ENCODE data around the gene KLF12. TPM values are rescaled to one million over a fixed set of nuclear protein-coding genes. Genes with fewer than 3 reads are reported as not detected.

The KLF12 gene
- total RNA-seq = 14.0 TPM
- long read RNA-seq, partial matches to known transcripts = 0 of 7 reads
- long read RNA-seq, other reads (novel, unspliced or antisense) = 7 of 7 reads

DNA sequence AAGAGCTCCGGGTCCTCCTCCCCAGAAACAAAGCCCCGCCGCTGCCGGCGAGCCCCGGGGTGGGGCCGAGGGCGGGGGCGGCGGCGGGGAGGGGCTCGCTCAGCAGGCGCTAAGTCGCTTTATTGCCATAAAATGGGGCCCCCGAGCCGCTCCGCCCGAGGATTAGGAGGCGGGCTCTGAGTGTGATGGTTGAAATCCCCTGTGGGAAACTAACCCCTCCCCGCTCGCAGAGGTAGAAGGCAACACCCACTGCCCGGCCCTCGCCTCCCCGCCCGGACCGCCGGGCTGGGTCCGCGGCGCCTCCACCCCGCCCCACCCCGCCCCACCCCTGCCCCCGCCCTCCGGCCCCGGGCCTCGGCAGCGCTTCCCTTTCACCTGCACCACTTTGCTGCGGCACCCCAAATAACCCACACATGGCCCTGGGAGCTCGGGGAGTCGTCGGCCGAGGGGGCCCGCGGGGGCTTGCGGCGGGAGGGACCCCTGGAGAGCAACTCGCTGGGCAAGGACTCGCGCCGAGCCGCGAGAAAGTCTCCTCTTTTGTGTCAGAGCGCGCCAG, at the start of gene KLF12:
Gene KLF12, minus strand, starts transcription at position 184 of the 556 bp plus-strand sequence.
- DNase-seq (peak; percentile 91), ATAC-seq (ENCODE audit: poor library complexity) (peak; percentile 84)
- intact Hi-C loops (cut with DNase I) = loop anchor here (10.0 kb wide), 2 partner anchors 179 to 299 kb away; no protein-coding TSS in a partner anchor

GRCh38 chr13:74182491-74182890, 48.3 kb upstream of the KLF12 start:
- no peak for DNase-seq
- ATAC-seq (ENCODE audit: poor library complexity) = no peak
- intact Hi-C loops (cut with DNase I) = no loop called here

DNA sequence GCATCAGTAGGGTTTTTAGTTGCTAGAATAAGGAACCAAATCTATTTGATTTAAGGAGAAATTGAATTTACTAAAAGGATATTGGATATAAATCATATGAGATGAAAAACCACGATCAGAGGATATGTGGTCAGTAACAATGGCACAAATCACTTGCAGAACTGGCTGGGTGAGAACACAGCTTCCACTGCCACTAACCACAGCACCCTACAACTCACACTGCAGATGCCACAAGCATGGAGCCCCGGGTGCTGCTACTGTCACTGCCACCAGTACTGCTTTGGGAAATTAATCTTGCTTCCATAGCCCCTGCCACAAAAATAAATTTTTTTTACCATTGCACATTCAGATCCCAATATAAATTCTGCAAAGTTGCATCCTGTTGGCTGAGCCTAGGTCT, 40.6 kb upstream of the KLF12 start:
- DNase-seq = no peak
- intact Hi-C loops (cut with DNase I) = no loop called here
- no peak for ATAC-seq (ENCODE audit: poor library complexity)

DNA sequence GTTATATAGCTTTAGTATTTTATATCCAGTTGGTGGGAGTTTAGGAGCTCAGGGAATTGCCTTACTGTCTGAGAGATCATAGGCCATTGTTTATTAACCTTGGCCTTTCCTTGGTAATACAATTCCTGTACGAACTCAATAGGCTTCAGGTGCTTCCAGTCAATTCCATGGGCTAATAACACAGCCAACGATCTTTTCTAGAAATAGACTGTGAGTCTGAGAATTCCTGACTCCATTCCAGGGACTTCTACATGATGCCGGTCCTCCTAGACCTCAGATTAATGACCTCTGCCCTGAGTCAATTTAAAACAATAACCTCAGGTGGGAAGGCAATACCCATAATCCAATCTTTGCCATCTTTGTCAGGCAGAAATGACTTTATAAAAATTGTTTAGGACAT, 39.6 kb upstream of the KLF12 start:
- ATAC-seq (ENCODE audit: poor library complexity) (no peak), DNase-seq (no peak)
- intact Hi-C loops (cut with DNase I) = no loop called here

DNA sequence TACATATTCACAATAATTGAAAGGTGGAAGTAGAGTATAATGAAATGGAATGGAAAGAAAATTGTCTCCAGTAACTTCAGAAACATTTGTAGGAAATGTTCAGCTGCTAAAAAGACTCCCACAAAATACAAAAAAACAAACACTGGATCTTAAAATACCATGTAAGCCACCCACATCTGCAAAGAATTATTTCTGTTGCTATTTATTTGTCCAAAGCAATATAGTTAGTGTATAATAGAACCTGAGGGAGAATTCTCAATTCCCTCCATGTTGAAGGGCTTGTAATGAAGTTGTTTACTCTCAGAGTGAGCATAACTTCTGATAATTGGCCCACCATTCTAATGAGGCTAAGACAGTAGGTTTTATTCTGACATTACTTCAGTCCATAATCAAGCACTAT, 37.4 kb upstream of the KLF12 start:
- DNase-seq (no peak), ATAC-seq (ENCODE audit: poor library complexity) (no peak)
- intact Hi-C loops (cut with DNase I) = no loop called here

DNA sequence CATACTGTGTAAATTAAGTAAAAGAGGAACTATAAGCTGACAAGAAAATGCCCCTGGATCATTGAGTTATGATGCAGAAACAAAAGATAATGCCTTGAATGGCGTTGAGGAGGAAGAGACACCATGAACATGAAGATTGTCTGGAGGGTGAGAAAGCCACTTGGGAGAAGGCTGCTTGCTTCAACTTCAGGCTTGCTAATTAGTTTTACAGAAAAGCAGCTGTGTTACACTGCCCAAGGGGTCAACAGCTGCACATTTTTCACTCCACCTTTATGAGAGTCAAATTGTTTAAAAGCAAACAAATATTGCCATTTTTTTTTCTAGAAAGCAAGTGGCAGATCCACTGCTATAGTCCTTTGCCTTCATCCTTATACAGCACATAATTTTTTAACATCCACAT, 35.5 kb upstream of the KLF12 start:
- ATAC-seq (ENCODE audit: poor library complexity) (no peak), DNase-seq (no peak)
- intact Hi-C loops (cut with DNase I) = no loop called here

- intact Hi-C loops (cut with DNase I) = no loop called here
- peak; percentile 82 for ATAC-seq (ENCODE audit: poor library complexity)
- DNase-seq = no peak
Observed at GRCh38 chr13:74168263-74168675, 34.1 kb upstream of the KLF12 start.

- no peak for ATAC-seq (ENCODE audit: poor library complexity)
- DNase-seq = no peak
- intact Hi-C loops (cut with DNase I) = no loop called here
Observed at GRCh38 chr13:74166261-74167004, 32.2 kb upstream of the KLF12 start.

- intact Hi-C loops (cut with DNase I) = no loop called here
- ATAC-seq (ENCODE audit: poor library complexity) (no peak), DNase-seq (no peak)
Observed at GRCh38 chr13:74162782-74163181, 28.6 kb upstream of the KLF12 start.

GRCh38 chr13:74162135-74162534, 27.9 kb upstream of the KLF12 start:
- intact Hi-C loops (cut with DNase I) = no loop called here
- no peak for ATAC-seq (ENCODE audit: poor library complexity)
- DNase-seq = no peak

DNA sequence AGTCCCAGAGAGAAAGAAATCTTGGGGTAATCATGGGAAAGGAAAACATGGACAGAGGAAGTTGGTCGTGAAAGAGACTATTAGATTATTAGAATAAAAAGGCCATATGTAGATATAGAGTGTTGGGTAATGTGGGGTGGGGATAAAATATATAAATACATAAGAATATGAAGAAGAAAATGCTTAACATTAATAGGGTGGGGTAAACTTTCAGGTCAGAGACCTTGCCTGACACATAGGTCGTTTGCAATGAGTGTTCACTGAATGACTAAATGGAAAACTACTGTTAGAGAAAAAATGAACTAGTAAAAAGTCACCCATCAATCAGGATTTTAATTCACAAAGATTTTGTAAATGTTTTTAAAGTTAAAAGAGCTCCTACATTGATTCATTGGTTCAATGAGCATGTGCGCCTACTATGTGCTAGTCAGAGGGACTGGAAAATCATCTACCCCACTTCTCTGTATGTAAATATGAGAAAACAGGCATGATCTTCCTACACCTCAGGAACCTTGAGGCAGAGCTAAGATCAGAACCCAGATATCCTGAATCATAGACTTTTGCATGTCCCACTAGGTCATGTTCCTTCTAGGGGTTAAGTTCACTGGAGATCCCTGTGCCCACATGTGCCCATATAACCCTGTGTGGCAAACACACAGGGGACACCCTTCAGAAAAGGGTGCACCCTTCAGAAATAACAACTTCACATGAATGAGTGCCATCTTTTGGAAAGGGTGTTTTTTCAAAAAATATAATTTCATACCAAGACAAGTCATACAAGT, 24.6 kb upstream of the KLF12 start:
- ATAC-seq (ENCODE audit: poor library complexity) (no peak), DNase-seq (no peak)
- intact Hi-C loops (cut with DNase I) = loop anchor here (10.0 kb wide), 1 partner anchor 126 kb away; no protein-coding TSS in a partner anchor

GRCh38 chr13:74158028-74158427, 23.8 kb upstream of the KLF12 start:
- DNase-seq = peak; percentile 41
- ATAC-seq (ENCODE audit: poor library complexity) = peak; percentile 34
- intact Hi-C loops (cut with DNase I) = loop anchor here (10.0 kb wide), 1 partner anchor 127 kb away; no protein-coding TSS in a partner anchor

DNA sequence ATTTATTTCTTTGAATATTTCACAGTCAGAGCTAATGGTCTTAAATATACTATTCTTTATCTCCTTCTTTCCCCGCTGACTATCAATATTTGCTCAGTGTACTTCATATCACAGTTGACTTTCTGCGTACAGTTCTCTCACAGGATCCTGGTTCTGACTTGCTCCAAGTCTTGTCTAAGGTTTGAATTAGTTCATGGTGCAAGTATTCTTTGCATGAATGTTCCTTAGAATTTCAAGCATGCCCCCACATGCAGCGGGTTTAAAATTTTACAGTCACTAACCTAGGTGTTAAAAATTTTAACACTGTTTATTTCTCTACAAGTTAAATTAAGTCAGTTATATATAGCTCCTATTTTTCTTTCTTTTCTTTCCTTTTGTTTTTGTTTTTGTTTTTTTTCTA, 20.8 kb upstream of the KLF12 start:
- ATAC-seq (ENCODE audit: poor library complexity) (no peak), DNase-seq (no peak)
- intact Hi-C loops (cut with DNase I) = loop anchor here (10.0 kb wide), 1 partner anchor 130 kb away; no protein-coding TSS in a partner anchor

DNA sequence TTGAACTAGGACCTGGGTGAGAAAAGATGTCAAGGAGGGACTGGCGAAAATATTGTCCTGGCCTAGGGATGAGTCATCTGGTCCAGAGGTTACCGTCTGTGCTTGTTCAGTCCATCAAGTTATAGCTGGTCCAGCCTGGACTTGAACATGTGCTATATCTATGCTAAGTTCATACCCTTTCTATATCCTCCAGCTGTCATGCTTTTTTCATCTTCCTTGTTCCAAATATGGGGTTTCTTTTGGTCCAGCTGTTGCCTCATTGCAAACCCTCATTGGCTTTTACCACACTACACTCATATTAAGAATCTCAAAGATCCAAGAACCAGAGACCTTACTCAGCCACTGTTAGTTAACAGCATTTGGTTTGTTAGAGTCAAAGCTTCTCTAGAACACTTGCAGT, 19.1 kb upstream of the KLF12 start:
- DNase-seq (no peak), ATAC-seq (ENCODE audit: poor library complexity) (no peak)
- intact Hi-C loops (cut with DNase I) = loop anchor here (10.0 kb wide), 1 partner anchor 131 kb away; no protein-coding TSS in a partner anchor

GRCh38 chr13:74151859-74152258, 17.7 kb upstream of the KLF12 start:
- ATAC-seq (ENCODE audit: poor library complexity) (peak; percentile 57), DNase-seq (no peak)
- intact Hi-C loops (cut with DNase I) = loop anchor here (10.0 kb wide), 1 partner anchor 133 kb away; no protein-coding TSS in a partner anchor

DNA sequence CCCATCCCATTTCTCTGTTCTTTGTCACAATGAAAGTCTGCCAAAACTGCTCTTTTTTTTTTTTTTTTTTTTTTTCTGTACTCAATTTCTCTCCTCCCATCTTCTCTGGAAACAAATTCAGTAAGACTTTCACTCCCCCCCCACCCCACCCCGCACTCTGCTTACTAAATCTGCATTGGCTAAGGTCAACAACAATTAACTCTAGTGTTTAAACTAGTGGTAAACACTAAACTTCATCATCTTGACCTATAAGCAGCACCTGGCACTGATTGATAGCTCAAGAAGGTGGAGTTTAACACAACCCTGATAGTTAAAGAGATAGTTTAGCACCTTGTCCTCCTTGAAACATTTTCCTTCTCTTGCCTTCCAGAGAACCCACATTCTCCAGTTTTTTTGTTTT, 14.1 kb upstream of the KLF12 start:
- intact Hi-C loops (cut with DNase I) = no loop called here
- DNase-seq = no peak
- no peak for ATAC-seq (ENCODE audit: poor library complexity)

- intact Hi-C loops (cut with DNase I) = no loop called here
- ATAC-seq (ENCODE audit: poor library complexity) (no peak), DNase-seq (no peak)
Observed at GRCh38 chr13:74145249-74145975, 11.2 kb upstream of the KLF12 start.

DNA sequence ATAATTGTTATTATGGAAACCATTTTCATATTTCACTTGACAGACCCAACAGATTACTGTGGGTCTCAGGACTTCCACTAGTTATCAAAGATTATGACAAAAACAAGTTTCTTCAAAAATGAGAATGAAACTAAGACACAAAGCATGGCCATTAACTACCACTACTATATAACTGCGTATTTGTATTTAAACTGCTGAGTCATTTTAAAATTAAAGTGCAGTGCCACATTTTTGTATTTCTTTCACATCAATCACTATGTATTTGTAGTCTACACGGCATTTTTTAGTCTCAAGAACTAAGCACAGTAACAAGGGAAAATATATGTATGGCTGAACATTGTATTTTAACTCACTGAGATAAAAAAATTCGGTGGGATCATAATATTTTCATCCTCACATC, 10.1 kb upstream of the KLF12 start:
- DNase-seq = no peak
- no peak for ATAC-seq (ENCODE audit: poor library complexity)
- intact Hi-C loops (cut with DNase I) = no loop called here

DNA sequence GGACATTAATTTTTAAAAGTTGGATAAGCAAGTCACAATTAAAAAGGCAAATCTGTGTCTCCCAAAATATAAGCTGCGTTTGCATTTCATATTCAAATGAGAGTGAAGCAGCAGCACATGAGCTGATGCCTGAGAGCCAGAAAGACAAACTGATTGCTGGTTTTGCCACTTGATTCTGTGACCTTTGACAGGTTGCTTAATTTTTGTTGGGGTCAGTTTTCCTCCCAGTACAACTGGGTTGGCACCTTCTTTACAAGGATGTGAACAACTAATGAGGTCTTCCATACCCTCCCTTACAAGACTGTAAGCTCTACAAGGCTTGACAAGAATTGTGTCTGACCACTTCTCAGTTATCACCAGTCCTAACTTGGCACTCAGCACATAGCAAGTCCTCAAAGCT, 8.1 kb upstream of the KLF12 start:
- DNase-seq = no peak
- intact Hi-C loops (cut with DNase I) = no loop called here
- ATAC-seq (ENCODE audit: poor library complexity) = no peak
